HepG2 (cell line): ENCODE data around the gene TRIM25. TPM values are rescaled to one million over a fixed set of nuclear protein-coding genes. Genes with fewer than 3 reads are reported as not detected.
"Not testable (repeated sequence)": the region's sequence is repeated elsewhere in the genome, so short reads cannot be mapped to it uniquely, and the experiment has no call there.

Source experiments
- ATAC-seq: fragments of 200-7000 bp; cut with Tn5 transposase; 3 replicates; pipeline ENCODE4 v1.9.1; 2020; ENCODE audit warnings: mild to moderate bottlenecking, moderate library complexity
- BruUV-seq: library from RNA; stranded (reverse); fragments of 400-500 nt; replicated peaks from 2 replicates; lab custom pipeline; 2021; lab: Mats Ljungman, UMichigan
- CTCF ChIA-PET: fragments of 300-600 bp; formaldehyde crosslinking; extraction: SDS; loops from one replicate; lab custom pipeline; 2021; ENCODE audit warnings: low total read pairs, inconsistent platforms, low intra/inter-chr PET ratio; lab: Yijun Ruan, JAX
- POLR2A ChIA-PET: fragments of 350-600 bp; sonication (Branson Sonifier 250); formaldehyde crosslinking; loops from one replicate; lab custom pipeline; 2020; ENCODE audit warnings: antibody characterized with exemption, inconsistent platforms; lab: Yijun Ruan, JAX
- DNase-seq: peaks from one replicate; pipeline ENCODE4 v3.0.0-alpha.2; 2015; ENCODE audit warnings: low spot score
- FAIRE-seq: peaks from 3 replicates; lab custom pipeline; 2011; peaks lifted over from hg19 to GRCh38; lab: Jason Lieb, UNC
- H2AFZ ChIP-seq: one replicate; pipeline ENCODE4 v1.6.1; 2011; ENCODE audit warnings: low read length, inconsistent platforms
- H3K27ac ChIP-seq: fragments of 300-600 bp; 3 replicates; pipeline ENCODE4 v1.8.0; 2011; ENCODE audit warnings: mixed run types, mild to moderate bottlenecking, mixed read lengths, low read length, inconsistent platforms; ENCODE audit not compliant: insufficient read depth; ENCODE audit errors: extremely low read length
- H3K27me3 ChIP-seq, 2 experiments: fragments of 200-600 bp in 1 of 2; 2 replicates in 1 of 2; 3 replicates in 1 of 2; pipeline versions ENCODE4 v1.6.0 to v1.8.0; 2011; ENCODE audit warnings: low read length in 2 of 2, mild to moderate bottlenecking in 2 of 2, moderate library complexity in 2 of 2, inconsistent platforms in 1 of 2; ENCODE audit not compliant: insufficient read depth in 2 of 2, control insufficient read depth in 1 of 2
- H3K36me3 ChIP-seq, 2 experiments: fragments of 200-600 bp in 1 of 2; replicated peaks in 1 of 2; 2 replicates in 1 of 2; 3 replicates in 1 of 2; pipeline versions ENCODE4 v1.5.1 to v1.8.0; 2011; ENCODE audit warnings: low read length in 2 of 2, inconsistent platforms in 1 of 2; ENCODE audit not compliant: insufficient read depth in 2 of 2, control insufficient read depth in 1 of 2
- H3K4me1 ChIP-seq: 2 replicates; pipeline ENCODE4 v1.5.1; 2012; ENCODE audit warnings: low read length, inconsistent platforms; ENCODE audit not compliant: insufficient read depth
- H3K4me2 ChIP-seq: 2 replicates; pipeline ENCODE4 v1.6.0; 2011; ENCODE audit warnings: low read depth, low read length, inconsistent platforms
- H3K4me3 ChIP-seq, 3 experiments: fragments of 200-600 bp in 1 of 3; sonication (generic), shearing (Covaris generic) in 1 of 3; replicated peaks in 1 of 3; 2 replicates each; pipeline ENCODE4 v1.5.1; 2011 to 2016; ENCODE audit warnings: low read length in 3 of 3, inconsistent platforms in 2 of 3, low read depth in 2 of 3, mild to moderate bottlenecking in 2 of 3, control low read depth in 1 of 3, mixed read lengths in 1 of 3; ENCODE audit not compliant: insufficient read depth in 1 of 3
- H3K79me2 ChIP-seq: one replicate; pipeline ENCODE4 v1.6.1; 2011; ENCODE audit warnings: low read length, inconsistent platforms; ENCODE audit not compliant: insufficient read depth
- H3K9ac ChIP-seq: 2 replicates; pipeline ENCODE4 v1.6.0; 2011; ENCODE audit warnings: mild to moderate bottlenecking, low read depth, low read length, inconsistent platforms; ENCODE audit not compliant: insufficient read depth
- H3K9me3 ChIP-seq: 2 replicates; pipeline ENCODE4 v1.5.1; 2012; ENCODE audit warnings: mild to moderate bottlenecking, low read length
- H4K20me1 ChIP-seq: 2 replicates; pipeline ENCODE4 v1.6.0; 2011; ENCODE audit warnings: inconsistent platforms, mild to moderate bottlenecking, low read length, moderate library complexity; ENCODE audit not compliant: insufficient read depth
- ARNT2 ChIP-seq: sonication (generic); formaldehyde crosslinking; IDR thresholded peaks from 2 replicates; pipeline ENCODE4 v1.8.0; 2022; ENCODE audit warnings: mild to moderate bottlenecking, low read depth, missing genetic modification reagents, moderate library complexity
- CHCHD3 ChIP-seq: sonication (generic); formaldehyde crosslinking; IDR thresholded peaks from 2 replicates; pipeline ENCODE4 v1.8.0; 2022; ENCODE audit warnings: mild to moderate bottlenecking, missing genetic modification reagents, moderate library complexity
- ESRRA ChIP-seq: sonication (generic); formaldehyde crosslinking; IDR thresholded peaks from 2 replicates; pipeline ENCODE4 v1.5.1; 2020; ENCODE audit warnings: mild to moderate bottlenecking, low read depth, missing genetic modification reagents
- HOXA7 ChIP-seq: sonication (generic); formaldehyde crosslinking; IDR thresholded peaks from 2 replicates; pipeline ENCODE4 v1.8.1; 2022; ENCODE audit warnings: mild to moderate bottlenecking, missing genetic modification reagents, moderate library complexity
- MATR3 ChIP-seq: sonication (generic); formaldehyde crosslinking; IDR thresholded peaks from 2 replicates; pipeline ENCODE4 v1.4.0; 2020; ENCODE audit warnings: missing genetic modification reagents
- MIER3 ChIP-seq: IDR thresholded peaks from 2 replicates; pipeline ENCODE4 v1.6.1; 2016; ENCODE audit warnings: missing compliant biosample characterization, borderline replicate concordance
- MTA1 ChIP-seq: sonication (generic); formaldehyde crosslinking; IDR thresholded peaks from 2 replicates; pipeline ENCODE4 v1.4.0; 2020; ENCODE audit warnings: missing genetic modification reagents, mild to moderate bottlenecking, borderline replicate concordance
- ONECUT2 ChIP-seq: sonication (generic); formaldehyde crosslinking; IDR thresholded peaks from 2 replicates; pipeline ENCODE4 v1.4.0; 2020; ENCODE audit warnings: missing genetic modification reagents
- SAFB2 ChIP-seq: sonication (generic); formaldehyde crosslinking; IDR thresholded peaks from 2 replicates; pipeline ENCODE4 v1.5.1; 2020; ENCODE audit warnings: missing genetic modification reagents, low read depth, mild to moderate bottlenecking, borderline replicate concordance
- STAG1 ChIP-seq: sonication (generic); formaldehyde crosslinking; IDR thresholded peaks from 2 replicates; pipeline ENCODE4 v1.4.0; 2020; ENCODE audit warnings: missing genetic modification reagents
- TSC22D2 ChIP-seq: sonication (generic); formaldehyde crosslinking; IDR thresholded peaks from 2 replicates; pipeline ENCODE4 v1.5.1; 2020; ENCODE audit warnings: missing genetic modification reagents, mild to moderate bottlenecking, borderline replicate concordance
- ZNF282 ChIP-seq: fragments of 450-650 bp; IDR thresholded peaks from 2 replicates; pipeline ENCODE4 v1.6.1; 2018; ENCODE audit not compliant: partially characterized antibody
- ZNF556 ChIP-seq: sonication (generic); formaldehyde crosslinking; IDR thresholded peaks from 2 replicates; pipeline ENCODE4 v1.4.0; 2020; ENCODE audit warnings: mild to moderate bottlenecking, missing genetic modification reagents, borderline replicate concordance
- ZNF670 ChIP-seq: sonication (generic); formaldehyde crosslinking; IDR thresholded peaks from 2 replicates; pipeline ENCODE4 v1.8.0; 2022; ENCODE audit warnings: mild to moderate bottlenecking, missing genetic modification reagents, borderline replicate concordance
- ZNF761 ChIP-seq: sonication (generic); formaldehyde crosslinking; conservative IDR thresholded peaks from 2 replicates; pipeline ENCODE4 v1.4.0; 2020; ENCODE audit warnings: mild to moderate bottlenecking, missing genetic modification reagents
- ZSCAN22 ChIP-seq: sonication (generic); formaldehyde crosslinking; IDR thresholded peaks from 2 replicates; pipeline ENCODE4 v1.4.0; 2020; ENCODE audit warnings: mild to moderate bottlenecking, missing genetic modification reagents
- WGBS: methylation state at CpG from one replicate; pipeline ENCODE4 v1.1.6; 2017; ENCODE audit warnings: low lambda C conversion rate; 5-methylcytosine and 5-hydroxymethylcytosine counted together
- in situ Hi-C: cut with HindIII; loops from 2 replicates; pipeline ENCODE4 v1.10.0; 2017; ENCODE audit warnings: low pct_unique_long_range_greater_than_20kb; ENCODE audit not compliant: extremely low pct_ligation_motif_present
- intact Hi-C: fragments of 100-400 bp; cut with micrococcal nuclease; formaldehyde crosslinking; loops from one replicate; pipeline ENCODE4 v1.10.0; 2022; ENCODE audit not compliant: unreplicated experiment
- polyA plus RNA-seq, 8 experiments: library from polyadenylated mRNA; depleted of rRNA in 3 of 8; stranded (reverse) in 7 of 8; unstranded in 1 of 8; fragments of >200 nt; fragmentation: Illumina TruSeq in 4 of 8; extraction: Trizol in 4 of 8; gene quantifications; 2 replicates each; pipeline versions ENCODE4 v1.2.1 to v1.2.3, GENCODE V29; 2011 to 2016; ENCODE audit warnings: low read depth in 4 of 8, missing spikeins in 1 of 8, mixed read lengths in 1 of 8; ENCODE audit not compliant: insufficient read depth in 1 of 8
- total RNA-seq, 5 experiments: library from RNA; depleted of rRNA; stranded (reverse); fragments of >200 nt; fragmentation: Illumina TruSeq; extraction: Trizol; gene quantifications; 2 replicates each; pipeline ENCODE4 v1.2.3, GENCODE V29; 2016; ENCODE audit warnings: low read depth in 1 of 5
- TF ChIP-seq, protein P1 (sequence below): sonication (generic); formaldehyde crosslinking; IDR thresholded peaks from 2 replicates; pipeline ENCODE4 v1.4.0; 2020; ENCODE audit warnings: missing genetic modification reagents
- TF ChIP-seq, protein P2 (sequence below): sonication (generic); formaldehyde crosslinking; IDR thresholded peaks from 2 replicates; pipeline ENCODE4 v1.5.0; 2020; ENCODE audit warnings: missing genetic modification reagents

TRIM25 gene
- total and polyA plus RNA-seq, 2 of the 13 experiments (the other 11 are each of a cell fraction or from before 2014, with no cell fraction given): 30.8 to 42.2 TPM

DNA sequence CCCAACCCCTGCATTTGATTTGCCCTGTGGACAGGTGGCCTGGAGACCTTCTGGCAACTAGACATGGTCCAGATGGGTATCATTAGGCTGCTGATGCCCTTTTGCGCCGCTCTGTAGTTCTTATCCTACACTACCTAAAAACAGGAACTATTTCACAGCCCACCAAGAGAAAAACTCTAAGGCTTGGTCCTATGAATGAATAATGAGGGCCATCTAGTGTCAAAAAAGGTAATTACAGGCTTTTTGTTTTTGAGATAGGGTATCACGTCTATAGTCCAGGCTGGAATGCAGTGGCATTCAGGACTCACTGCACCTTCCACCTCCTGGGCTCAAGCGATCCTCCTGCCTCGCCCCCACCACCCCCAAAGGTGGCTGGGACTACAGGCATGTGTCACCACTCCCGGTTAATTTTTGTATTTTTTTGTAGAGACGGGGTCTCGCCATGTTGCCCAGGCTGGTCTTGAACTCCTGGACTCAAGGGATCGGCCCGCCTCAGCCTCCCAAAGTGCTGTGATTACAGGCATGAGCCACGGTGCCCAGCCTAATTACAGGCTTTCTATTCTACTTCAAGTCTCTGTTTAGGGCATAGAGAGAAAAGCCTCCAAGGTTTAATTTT lies 26.1 kb upstream of the TRIM25 start (continued):
- TF ChIP-seq, protein P1, sequence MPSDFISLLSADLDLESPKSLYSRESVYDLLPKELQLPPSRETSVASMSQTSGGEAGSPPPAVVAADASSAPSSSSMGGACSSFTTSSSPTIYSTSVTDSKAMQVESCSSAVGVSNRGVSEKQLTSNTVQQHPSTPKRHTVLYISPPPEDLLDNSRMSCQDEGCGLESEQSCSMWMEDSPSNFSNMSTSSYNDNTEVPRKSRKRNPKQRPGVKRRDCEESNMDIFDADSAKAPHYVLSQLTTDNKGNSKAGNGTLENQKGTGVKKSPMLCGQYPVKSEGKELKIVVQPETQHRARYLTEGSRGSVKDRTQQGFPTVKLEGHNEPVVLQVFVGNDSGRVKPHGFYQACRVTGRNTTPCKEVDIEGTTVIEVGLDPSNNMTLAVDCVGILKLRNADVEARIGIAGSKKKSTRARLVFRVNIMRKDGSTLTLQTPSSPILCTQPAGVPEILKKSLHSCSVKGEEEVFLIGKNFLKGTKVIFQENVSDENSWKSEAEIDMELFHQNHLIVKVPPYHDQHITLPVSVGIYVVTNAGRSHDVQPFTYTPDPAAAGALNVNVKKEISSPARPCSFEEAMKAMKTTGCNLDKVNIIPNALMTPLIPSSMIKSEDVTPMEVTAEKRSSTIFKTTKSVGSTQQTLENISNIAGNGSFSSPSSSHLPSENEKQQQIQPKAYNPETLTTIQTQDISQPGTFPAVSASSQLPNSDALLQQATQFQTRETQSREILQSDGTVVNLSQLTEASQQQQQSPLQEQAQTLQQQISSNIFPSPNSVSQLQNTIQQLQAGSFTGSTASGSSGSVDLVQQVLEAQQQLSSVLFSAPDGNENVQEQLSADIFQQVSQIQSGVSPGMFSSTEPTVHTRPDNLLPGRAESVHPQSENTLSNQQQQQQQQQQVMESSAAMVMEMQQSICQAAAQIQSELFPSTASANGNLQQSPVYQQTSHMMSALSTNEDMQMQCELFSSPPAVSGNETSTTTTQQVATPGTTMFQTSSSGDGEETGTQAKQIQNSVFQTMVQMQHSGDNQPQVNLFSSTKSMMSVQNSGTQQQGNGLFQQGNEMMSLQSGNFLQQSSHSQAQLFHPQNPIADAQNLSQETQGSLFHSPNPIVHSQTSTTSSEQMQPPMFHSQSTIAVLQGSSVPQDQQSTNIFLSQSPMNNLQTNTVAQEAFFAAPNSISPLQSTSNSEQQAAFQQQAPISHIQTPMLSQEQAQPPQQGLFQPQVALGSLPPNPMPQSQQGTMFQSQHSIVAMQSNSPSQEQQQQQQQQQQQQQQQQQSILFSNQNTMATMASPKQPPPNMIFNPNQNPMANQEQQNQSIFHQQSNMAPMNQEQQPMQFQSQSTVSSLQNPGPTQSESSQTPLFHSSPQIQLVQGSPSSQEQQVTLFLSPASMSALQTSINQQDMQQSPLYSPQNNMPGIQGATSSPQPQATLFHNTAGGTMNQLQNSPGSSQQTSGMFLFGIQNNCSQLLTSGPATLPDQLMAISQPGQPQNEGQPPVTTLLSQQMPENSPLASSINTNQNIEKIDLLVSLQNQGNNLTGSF (CRISPR knock-in tag): no peak
- TF ChIP-seq ZNF282: no peak
- no peak for TF ChIP-seq HOXA7 (CRISPR knock-in tag)
- TF ChIP-seq, protein P2, sequence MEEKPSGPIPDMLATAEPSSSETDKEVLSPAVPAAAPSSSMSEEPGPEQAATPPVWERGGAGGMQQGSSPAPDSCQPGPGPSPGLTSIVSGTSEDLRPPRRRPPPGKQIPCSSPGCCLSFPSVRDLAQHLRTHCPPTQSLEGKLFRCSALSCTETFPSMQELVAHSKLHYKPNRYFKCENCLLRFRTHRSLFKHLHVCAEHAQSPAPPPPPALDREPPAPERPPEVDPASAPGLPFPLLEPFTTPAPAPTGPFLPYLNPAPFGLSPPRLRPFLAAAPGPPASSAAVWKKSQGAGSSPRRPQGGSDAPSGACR (CRISPR knock-in tag): no peak
- TF ChIP-seq ZNF761: no peak
- TF ChIP-seq ZNF670 (CRISPR knock-in tag): no peak
- no peak for TF ChIP-seq MTA1 (CRISPR knock-in tag)
- no peak for TF ChIP-seq ESRRA (CRISPR knock-in tag)
- TF ChIP-seq ONECUT2 (CRISPR knock-in tag): 0 out of 2 replicates have a peak, but pooled peaks have one; percentile 13
- no peak for TF ChIP-seq ZNF556 (CRISPR knock-in tag)
- no peak for TF ChIP-seq ZSCAN22 (CRISPR knock-in tag)
- TF ChIP-seq STAG1 (CRISPR knock-in tag): peak; percentile 87
- no peak for TF ChIP-seq CHCHD3
- no peak for TF ChIP-seq MIER3 (CRISPR knock-in tag)
- no peak for TF ChIP-seq MATR3 (CRISPR knock-in tag)
- no peak for TF ChIP-seq ARNT2 (CRISPR knock-in tag)
- no peak for TF ChIP-seq TSC22D2 (CRISPR knock-in tag)
- TF ChIP-seq SAFB2 (CRISPR knock-in tag): no peak

DNA sequence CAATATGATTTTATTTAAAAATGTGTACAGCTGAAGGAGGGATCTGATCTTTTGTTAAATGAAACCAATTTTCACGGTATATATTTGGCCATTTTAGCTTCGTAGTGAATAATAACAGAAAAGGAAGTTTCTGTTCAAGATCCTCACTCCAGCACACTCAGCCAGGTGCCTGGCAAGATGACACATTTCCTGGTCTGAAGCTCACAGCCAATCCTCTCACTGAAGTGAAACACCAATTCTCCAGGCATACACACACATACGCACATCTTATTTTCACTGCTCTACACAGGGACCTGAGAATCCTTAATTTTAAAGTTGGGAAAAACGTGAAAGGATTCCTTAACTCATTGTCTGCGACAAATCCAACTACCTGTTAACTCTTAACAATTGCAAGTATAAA lies 24.4 kb upstream of the TRIM25 start:
- H3K27ac ChIP-seq, H3K27me3 ChIP-seq, H3K79me2 ChIP-seq, H3K9me3 ChIP-seq, ATAC-seq, H3K4me2 ChIP-seq, intact Hi-C loops, H4K20me1 ChIP-seq, H3K9ac ChIP-seq, FAIRE-seq, in situ Hi-C loops, H3K4me3 ChIP-seq, DNase-seq, H2AFZ ChIP-seq: not testable (repeated sequence)
- H3K4me1 ChIP-seq: peaks cover 19% of the 10 kb centered on the region
- H3K36me3 ChIP-seq: peaks cover 8 to 57% of the 10 kb centered on the region in 2 experiments
- 95% methylated on average over 5 of the region's 5 CpGs for WGBS
- ChIA-PET CTCF (interaction anchor here (0.7 to 3.3 kb wide), 2 partner anchors 119 to 439 kb away, joined by 4 to 45 read pairs; no protein-coding TSS in a partner anchor), POLR2A (interaction anchor here (1.0 kb wide), 1 partner anchor 24 kb away, joined by 4 read pairs; the partner anchor contains the start of gene TRIM25)
- BruUV-seq: TSS peak; percentile 33
